A549 (cell line): ENCODE data around the gene CUX1. TPM values are rescaled to one million over a fixed set of nuclear protein-coding genes. Genes with fewer than 3 reads are reported as not detected.

Experiments used
- ATAC-seq, 2 experiments: fragments of 200-7000 bp in 1 of 2; fragments of >200 bp in 1 of 2; cut with Nextera tagmentation in 1 of 2; cut with Tn5 transposase in 1 of 2; 3 replicates each; pipeline versions ENCODE4 v1.8.0 to v1.9.1; 2018 to 2020; ENCODE audit warnings: mild to moderate bottlenecking in 1 of 2, moderate library complexity in 1 of 2
- CTCF ChIA-PET: fragments of 300-600 bp; sonication (Branson Sonifier 250); formaldehyde crosslinking; extraction: SDS; loops from one replicate; lab custom pipeline; 2021; ENCODE audit warnings: antibody characterized with exemption, inconsistent platforms; lab: Yijun Ruan, JAX
- POLR2A ChIA-PET: fragments of 350-600 bp; formaldehyde crosslinking; extraction: SDS; loops from one replicate; lab custom pipeline; 2021; ENCODE audit warnings: antibody characterized with exemption, inconsistent platforms; lab: Yijun Ruan, JAX
- DNase-seq, 2 experiments: peaks; one replicate each; pipeline versions ENCODE4 v3.0.0 to v3.0.0-alpha.2; 2011 to 2016; ENCODE audit warnings: low read depth in 1 of 2, low spot score in 1 of 2
- FAIRE-seq: peaks from 2 replicates; lab custom pipeline; 2011; peaks lifted over from hg19 to GRCh38; lab: Jason Lieb, UNC
- H3K27ac ChIP-seq, 2 experiments: fragments of >200 bp; sonication (Bioruptor Twin); formaldehyde crosslinking; 3 replicates each; pipeline ENCODE4 v1.5.1; 2016 to 2017
- H3K4me1 ChIP-seq: fragments of >200 bp; sonication (Bioruptor Twin); formaldehyde crosslinking; 3 replicates; pipeline ENCODE4 v1.6.1; 2016
- H3K4me2 ChIP-seq: fragments of >200 bp; sonication (Bioruptor Twin); formaldehyde crosslinking; 3 replicates; pipeline ENCODE4 v1.6.1; 2016
- H3K4me3 ChIP-seq: fragments of >200 bp; sonication (Bioruptor Twin); formaldehyde crosslinking; 3 replicates; pipeline ENCODE4 v1.5.1; 2016
- H3K9me3 ChIP-seq: fragments of >200 bp; sonication (Bioruptor Twin); formaldehyde crosslinking; 3 replicates; pipeline ENCODE4 v1.6.1; 2016
- BCL3 ChIP-seq: fragments of >200 bp; sonication (Bioruptor Twin); formaldehyde crosslinking; IDR thresholded peaks from 3 replicates; pipeline ENCODE4 v1.6.1; 2016
- CEBPB ChIP-seq, 2 experiments: fragments of >200 bp in 1 of 2; sonication (Bioruptor Twin) in 1 of 2; formaldehyde crosslinking in 1 of 2; IDR thresholded peaks; 2 replicates each; pipeline ENCODE4 v1.6.1; 2012 to 2016
- CHD2 ChIP-seq: fragments of 150-350 bp; IDR thresholded peaks from 2 replicates; pipeline ENCODE4 v1.6.1; 2014; ENCODE audit warnings: low read length; ENCODE audit not compliant: partially characterized antibody
- CHD4 ChIP-seq: fragments of 200-600 bp; sonication (generic); IDR thresholded peaks from 2 replicates; pipeline ENCODE4 v1.6.1; 2016; ENCODE audit warnings: antibody characterized with exemption, mild to moderate bottlenecking, borderline replicate concordance
- CTCF ChIP-seq: fragments of >200 bp; sonication (Bioruptor Twin); formaldehyde crosslinking; IDR thresholded peaks from 3 replicates; pipeline ENCODE4 v1.5.1; 2016
- EHMT2 ChIP-seq: fragments of 200-600 bp; sonication (generic); IDR thresholded peaks from 2 replicates; pipeline ENCODE4 v1.6.1; 2016; ENCODE audit warnings: antibody characterized with exemption, low read depth, mild to moderate bottlenecking, moderate library complexity
- HES2 ChIP-seq: fragments of >200 bp; sonication (Bioruptor Twin); formaldehyde crosslinking; IDR thresholded peaks from 2 replicates; pipeline ENCODE4 v1.6.1; 2016
- HEYL ChIP-seq: fragments of 250-450 bp; sonication (Bioruptor Pico); IDR thresholded peaks from 2 replicates; pipeline ENCODE4 v1.8.0; 2021; ENCODE audit warnings: mild to moderate bottlenecking, moderate library complexity
- KDM1A ChIP-seq: fragments of 200-600 bp; sonication (generic); IDR thresholded peaks from 2 replicates; pipeline ENCODE4 v1.6.1; 2016; ENCODE audit warnings: low read depth, mild to moderate bottlenecking
- KDM5A ChIP-seq: fragments of 200-600 bp; sonication (generic); IDR thresholded peaks from 2 replicates; pipeline ENCODE4 v1.6.1; 2016; ENCODE audit warnings: antibody characterized with exemption, mild to moderate bottlenecking
- MAX ChIP-seq: IDR thresholded peaks from 2 replicates; pipeline ENCODE4 v1.6.1; 2012
- MYC ChIP-seq: IDR thresholded peaks from 2 replicates; pipeline ENCODE4 v1.6.1; 2012; ENCODE audit warnings: mild to moderate bottlenecking, inconsistent platforms, low read length, improper control_type of control experiment, borderline replicate concordance
- NFE2L2 ChIP-seq: fragments of 150-350 bp; conservative IDR thresholded peaks from 2 replicates; pipeline ENCODE4 v1.6.1; 2014; ENCODE audit warnings: low read length
- POLR2A ChIP-seq: IDR thresholded peaks from 2 replicates; pipeline ENCODE4 v1.6.1; 2012; ENCODE audit warnings: mild to moderate bottlenecking, low read length
- RAD21 ChIP-seq, 2 experiments: fragments of >200 bp in 1 of 2; sonication (Bioruptor Twin) in 1 of 2; formaldehyde crosslinking in 1 of 2; IDR thresholded peaks in 1 of 2; conservative IDR thresholded peaks in 1 of 2; 2 replicates in 1 of 2; 3 replicates in 1 of 2; pipeline ENCODE4 v1.6.1; 2012 to 2018; ENCODE audit warnings: inconsistent platforms in 1 of 2
- RARB ChIP-seq: fragments of 250-450 bp; sonication (Bioruptor Pico); IDR thresholded peaks from 2 replicates; pipeline ENCODE4 v1.8.0; 2021; ENCODE audit warnings: mild to moderate bottlenecking, moderate library complexity
- RCOR1 ChIP-seq: fragments of 150-350 bp; IDR thresholded peaks from 2 replicates; pipeline ENCODE4 v1.6.1; 2014; ENCODE audit warnings: antibody characterized with exemption, low read length, low read depth
- RFX5 ChIP-seq: fragments of 450-650 bp; IDR thresholded peaks from 2 replicates; pipeline ENCODE4 v1.7.1; 2014; ENCODE audit warnings: antibody characterized with exemption, mild to moderate bottlenecking, moderate library complexity
- SMC3 ChIP-seq: fragments of >200 bp; sonication (Bioruptor Twin); formaldehyde crosslinking; IDR thresholded peaks from 3 replicates; pipeline ENCODE4 v1.6.1; 2018; ENCODE audit warnings: inconsistent platforms
- TFCP2L1 ChIP-seq: fragments of 250-450 bp; sonication (Bioruptor Pico); IDR thresholded peaks from 2 replicates; pipeline ENCODE4 v1.5.0; 2021; ENCODE audit warnings: mild to moderate bottlenecking
- TP53 ChIP-seq: fragments of 250-450 bp; sonication (Bioruptor Pico); IDR thresholded peaks from 2 replicates; pipeline ENCODE4 v1.5.0; 2021; ENCODE audit warnings: mild to moderate bottlenecking, moderate library complexity
- ZC3H11A ChIP-seq: fragments of 450-650 bp; IDR thresholded peaks from 2 replicates; pipeline ENCODE4 v1.6.1; 2014; ENCODE audit warnings: antibody characterized with exemption, mild to moderate bottlenecking
- WGBS: methylation state at CpG from one replicate; pipeline ENCODE4 v1.1.6; 2017; ENCODE audit errors: missing lambda C conversion rate; 5-methylcytosine and 5-hydroxymethylcytosine counted together
- polyA plus RNA-seq, 4 experiments: library from polyadenylated mRNA; depleted of rRNA in 3 of 4; stranded (reverse); fragments of >200 nt; fragmentation: RNase III in 1 of 4; extraction: RNeasy Plus Mini Kit Qiagen cat#74134 plus additional on column Dnase treatment in 1 of 4; gene quantifications; 2 replicates in 3 of 4; 3 replicates in 1 of 4; pipeline ENCODE4 v1.2.3, GENCODE V29; 2011 to 2017

Gene CUX1
- polyA plus RNA-seq, 2 of the 4 experiments (the other 2 are of a cell fraction): 32.7 to 33.4 TPM

- FAIRE-seq: no peak
- peaks cover 64% of the 10 kb centered on the region for H3K4me1 ChIP-seq
- 54% methylated on average over 12 of the region's 12 CpGs for WGBS
- ATAC-seq: peak; percentile 81 to 82
- peak overlapping the region; percentile 63 for H3K4me2 ChIP-seq
- peak; percentile 33; the same call in 1 of the 3 replicates for TF ChIP-seq SMC3
- TF ChIP-seq KDM5A: no peak
- peak; percentile 17; the same call in 1 of the 3 replicates for TF ChIP-seq CTCF
- TF ChIP-seq CEBPB (IDR thresholded peaks at IDR 0.05): peak in 1 of 2 experiments; percentile 45; a peak in 1 of 4 replicates
- peak; percentile 74 for TF ChIP-seq MYC
- peak in 1 of 2 experiments; percentile 25; a peak in 1 of 5 replicates for TF ChIP-seq RAD21 (conservative IDR thresholded peaks at IDR 0.05 in 1 of 2, IDR thresholded peaks at IDR 0.05 in 1 of 2)
- no peak for TF ChIP-seq BCL3
- peak; percentile 44; the same call in 1 of the 2 replicates for TF ChIP-seq MAX
- H3K4me3 ChIP-seq: no peak overlapping the region
- CTCF ChIA-PET: interaction anchor here (0.7 to 7.2 kb wide), 5 partner anchors 12 to 367 kb away, joined by 3 to 40 read pairs (median 3); no protein-coding TSS in a partner anchor
- peak overlapping the region; percentile 58 to 69 for H3K27ac ChIP-seq
- POLR2A ChIA-PET: interaction anchor here (2.6 kb wide), 1 partner anchor 12 kb away, joined by 20 read pairs; no protein-coding TSS in a partner anchor
- H3K9me3 ChIP-seq: no peaks in the 10 kb centered on the region
- DNase-seq: peak; percentile 32 to 78
These were observed 53.1 kb downstream of the CUX1 start for GRCh38 chr7:101870361-101871062.

- FAIRE-seq: no peak
- TF ChIP-seq RFX5 (no peak), CHD4 (no peak), CHD2 (no peak), EHMT2 (no peak), TP53 (CRISPR knock-in tag) (no peak), HES2 (no peak), RARB (CRISPR knock-in tag) (no peak), KDM1A (no peak), NFE2L2 (no peak), HEYL (CRISPR knock-in tag) (no peak), ZC3H11A (no peak), POLR2A (no peak), TFCP2L1 (no peak), RCOR1 (no peak)
- H3K27ac ChIP-seq: peak overlapping the region; percentile 58 to 69; a peak in 4 of 6 replicates
- peak; percentile 7 to 15; a peak in 2 of 6 replicates for ATAC-seq
- DNase-seq: no peak
- ChIA-PET POLR2A (interaction anchor here (2.6 kb wide), 1 partner anchor 11 kb away, joined by 20 read pairs; no protein-coding TSS in a partner anchor), CTCF (interaction anchor here (2.7 to 7.2 kb wide), 2 partner anchors 12 to 14 kb away, joined by 10 to 40 read pairs; no protein-coding TSS in a partner anchor)
- H3K9me3 ChIP-seq: no peaks in the 10 kb centered on the region
- no peak overlapping the region for H3K4me3 ChIP-seq
- peak overlapping the region; percentile 63; the same call in 1 of the 3 replicates for H3K4me2 ChIP-seq
- H3K4me1 ChIP-seq: peaks cover 69% of the 10 kb centered on the region
- WGBS: 94% methylated on average over 9 of the region's 9 CpGs
These were observed 53.9 kb downstream of the CUX1 start for GRCh38 chr7:101871351-101871750.
